ENCODE data around the gene CUL1.
"Not testable (repeated sequence)": the region's sequence is repeated elsewhere in the genome, so short reads cannot be mapped to it uniquely, and the experiment has no call there.

The CUL1 gene

GRCh38 chr7:148697256-148698006, 1.3 kb upstream of the CUL1 start:
- DNase-seq = peak; percentile 34

GRCh38 chr7:148698007-148698396, 701 bp upstream of the CUL1 start:
- peak; percentile 34 for DNase-seq

GRCh38 chr7:148699024-148699781, 500 bp downstream of the CUL1 start:
- peak; percentile 22 for DNase-seq

DNA sequence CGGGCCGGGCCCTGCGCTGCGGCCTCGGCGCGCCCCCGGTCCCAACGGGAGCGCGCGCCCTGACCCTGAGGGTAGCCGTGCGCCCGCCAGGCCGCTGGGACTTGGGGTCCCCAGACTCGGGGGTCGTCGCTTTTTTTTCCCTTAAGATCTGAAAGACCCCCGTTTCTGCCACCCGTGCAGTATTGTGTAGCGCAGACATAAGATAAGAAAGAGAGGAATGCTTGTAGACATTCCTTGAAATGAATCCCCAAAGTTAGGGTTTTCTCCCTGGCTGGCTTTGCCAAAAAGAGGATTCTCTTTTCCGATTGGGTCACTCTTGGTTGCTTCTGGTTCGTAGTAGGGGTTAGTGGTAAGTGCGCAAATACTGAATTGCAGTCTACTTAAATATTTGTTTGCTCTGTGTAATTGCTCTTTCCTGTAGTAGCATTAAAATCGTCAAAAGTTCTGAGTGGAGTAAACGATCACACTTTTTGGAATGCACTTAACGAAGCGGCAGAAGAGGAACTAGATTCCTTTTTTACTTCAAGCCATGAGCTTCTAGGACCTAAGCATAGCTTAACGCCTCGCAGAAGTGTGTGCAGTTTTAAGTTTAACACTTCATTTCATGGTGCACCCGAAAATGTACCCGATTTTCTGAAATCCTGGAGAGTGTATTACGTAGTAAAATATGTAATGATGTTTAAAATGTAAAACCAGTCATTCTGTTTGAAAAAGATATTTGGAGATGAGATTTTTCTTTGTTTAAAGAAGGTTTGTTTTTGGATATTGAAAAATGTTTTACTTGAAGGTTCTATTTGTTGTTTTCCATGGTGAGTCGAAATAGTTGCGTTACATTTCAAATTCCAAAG, 1.3 kb downstream of the CUL1 start:
- DNase-seq = peak; percentile 25

GRCh38 chr7:148700661-148701064, 2.0 kb downstream of the CUL1 start:
- no peak for DNase-seq

DNA sequence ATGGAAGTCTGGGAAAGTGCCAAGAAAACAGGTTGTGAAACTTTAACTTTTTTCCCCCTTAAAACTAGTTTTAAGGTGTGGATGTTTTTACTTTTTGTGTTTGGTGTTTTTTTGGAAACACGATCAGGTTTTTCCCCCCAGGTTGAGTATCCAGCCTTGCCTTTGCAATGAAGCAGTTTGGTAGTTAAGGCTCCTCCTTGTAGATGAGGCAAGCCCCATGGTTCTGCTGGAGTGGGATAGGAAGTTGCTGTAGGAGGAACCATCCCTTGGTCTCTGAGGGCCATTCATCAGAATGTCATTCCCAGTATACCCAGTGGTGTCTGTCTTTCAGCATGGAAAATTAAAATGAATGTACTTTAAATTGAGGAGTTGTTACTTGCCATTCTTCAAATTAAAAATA, 2.7 kb downstream of the CUL1 start:
- DNase-seq = no peak

- no peak for DNase-seq
Observed at GRCh38 chr7:148702876-148703670, 4.4 kb downstream of the CUL1 start.

GRCh38 chr7:148703671-148703962, 4.9 kb downstream of the CUL1 start:
- not testable (repeated sequence) for DNase-seq

DNA sequence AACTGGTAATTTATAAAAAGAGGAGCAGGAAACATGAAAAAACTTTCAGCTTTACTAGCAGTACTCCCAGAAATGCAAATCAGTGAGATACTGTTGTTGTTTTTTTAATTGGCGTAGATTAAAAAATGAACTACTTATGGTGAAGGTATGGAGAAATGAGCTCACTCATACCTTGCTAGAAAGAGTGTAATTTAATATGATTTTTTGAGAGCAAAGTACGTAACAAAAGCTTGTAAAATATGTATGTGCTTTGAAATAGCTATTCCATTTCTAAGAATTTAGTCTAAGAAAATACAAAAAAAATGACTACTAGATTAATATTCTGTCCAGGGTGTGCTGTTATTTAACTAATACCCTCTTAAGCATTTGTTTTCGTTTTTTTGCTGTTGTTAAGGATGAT, 5.5 kb downstream of the CUL1 start:
- no peak for DNase-seq

GRCh38 chr7:148704970-148705369, 6.3 kb downstream of the CUL1 start:
- DNase-seq = no peak

DNA sequence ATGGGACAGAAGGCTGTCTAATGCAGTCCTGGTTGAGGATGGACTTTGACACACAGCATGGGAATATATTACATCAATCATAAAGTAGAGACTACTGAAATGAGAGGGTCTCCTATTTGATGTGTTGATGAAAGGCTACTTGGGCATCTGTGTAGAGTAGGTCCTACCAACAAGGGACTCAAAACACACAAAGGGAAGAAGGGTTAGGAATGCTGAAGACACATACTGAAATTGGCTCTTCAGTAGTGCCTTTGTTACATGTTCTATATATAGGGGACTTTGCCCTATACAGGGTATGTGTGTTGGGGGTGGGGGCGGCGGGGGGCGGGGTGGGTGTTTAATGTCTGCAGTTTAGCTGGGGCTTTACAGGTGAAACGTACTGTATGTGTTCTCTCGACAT, 7.7 kb downstream of the CUL1 start:
- DNase-seq = no peak

DNA sequence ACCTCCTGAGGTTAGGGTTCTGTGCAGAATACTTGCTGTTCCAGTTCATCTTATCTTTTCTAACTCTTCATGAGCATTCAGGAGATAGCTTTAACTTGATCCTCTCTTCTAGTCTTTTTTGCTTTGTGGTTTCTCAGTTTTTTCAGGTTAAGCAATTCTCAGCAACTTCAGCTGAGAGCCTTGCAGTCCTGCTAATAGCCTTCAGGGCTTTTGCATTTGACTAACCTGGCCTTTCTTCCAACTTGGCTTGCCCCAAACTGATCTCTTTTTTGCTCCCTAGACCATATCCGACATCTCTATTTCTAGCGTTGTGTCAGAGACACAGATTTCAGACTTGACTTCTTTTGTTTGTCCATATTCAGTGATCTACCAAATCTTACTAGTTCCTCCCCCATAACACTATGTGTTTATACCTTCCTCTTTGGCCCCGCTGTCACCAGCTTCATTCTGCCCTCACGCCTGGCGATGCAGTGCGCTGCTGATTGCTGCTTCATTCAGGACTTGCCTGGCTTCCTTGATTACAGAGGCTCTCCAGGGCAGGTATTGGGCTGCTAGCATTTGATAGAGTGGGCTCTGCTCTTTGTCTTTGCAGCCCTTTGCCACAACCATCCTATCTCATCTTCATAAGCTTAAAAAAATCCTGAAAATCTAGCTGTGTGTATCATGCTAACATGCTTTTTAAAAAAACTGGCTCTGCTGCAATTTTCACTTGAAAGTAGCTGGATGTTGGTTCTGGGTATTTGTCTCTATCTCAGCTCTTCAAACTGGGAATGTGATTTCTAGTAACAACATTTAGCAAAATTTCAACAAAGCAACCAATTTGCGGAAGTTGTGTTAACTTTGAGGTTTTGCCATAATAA, 9.6 kb downstream of the CUL1 start:
- no peak for DNase-seq

DNA sequence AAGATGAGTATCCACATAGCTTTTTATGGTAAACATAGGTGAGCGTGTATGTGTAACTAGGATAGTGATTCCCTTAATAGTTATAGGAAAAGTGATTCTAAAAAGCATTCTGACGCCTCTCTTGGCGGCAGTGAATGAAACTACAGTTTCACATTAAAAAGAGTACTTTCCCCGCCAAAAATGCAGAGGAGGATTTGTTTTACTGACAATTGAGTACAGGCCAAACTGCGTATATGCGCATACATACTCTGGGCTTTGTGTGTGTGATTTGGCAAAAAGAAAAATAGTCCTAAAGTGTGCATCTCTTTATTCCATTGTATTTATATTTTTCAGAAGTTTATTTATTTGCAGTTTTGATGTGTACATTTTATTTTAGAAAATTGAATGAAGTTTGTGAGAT, 10.3 kb downstream of the CUL1 start:
- DNase-seq = no peak

DNA sequence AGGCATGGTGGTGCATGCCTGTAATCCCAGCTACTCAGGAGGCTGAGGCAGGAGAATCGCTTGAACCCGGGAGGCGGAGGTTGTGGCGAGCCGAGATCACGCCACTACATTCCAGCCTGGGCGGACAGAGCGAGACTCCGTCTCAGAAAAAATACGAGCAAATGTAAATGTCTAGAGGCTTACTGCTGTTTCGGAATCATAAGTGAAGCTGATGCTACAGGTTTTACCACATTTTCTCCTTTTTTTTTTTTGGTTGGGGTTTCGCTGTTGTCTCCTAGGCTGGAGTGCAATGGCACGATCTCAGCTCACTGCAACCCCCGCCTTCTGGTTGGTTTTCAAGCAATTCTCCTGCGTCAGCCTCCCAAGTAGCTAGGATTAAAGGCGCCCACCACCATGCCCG, 11.7 kb downstream of the CUL1 start:
- not testable (repeated sequence) for DNase-seq

DNA sequence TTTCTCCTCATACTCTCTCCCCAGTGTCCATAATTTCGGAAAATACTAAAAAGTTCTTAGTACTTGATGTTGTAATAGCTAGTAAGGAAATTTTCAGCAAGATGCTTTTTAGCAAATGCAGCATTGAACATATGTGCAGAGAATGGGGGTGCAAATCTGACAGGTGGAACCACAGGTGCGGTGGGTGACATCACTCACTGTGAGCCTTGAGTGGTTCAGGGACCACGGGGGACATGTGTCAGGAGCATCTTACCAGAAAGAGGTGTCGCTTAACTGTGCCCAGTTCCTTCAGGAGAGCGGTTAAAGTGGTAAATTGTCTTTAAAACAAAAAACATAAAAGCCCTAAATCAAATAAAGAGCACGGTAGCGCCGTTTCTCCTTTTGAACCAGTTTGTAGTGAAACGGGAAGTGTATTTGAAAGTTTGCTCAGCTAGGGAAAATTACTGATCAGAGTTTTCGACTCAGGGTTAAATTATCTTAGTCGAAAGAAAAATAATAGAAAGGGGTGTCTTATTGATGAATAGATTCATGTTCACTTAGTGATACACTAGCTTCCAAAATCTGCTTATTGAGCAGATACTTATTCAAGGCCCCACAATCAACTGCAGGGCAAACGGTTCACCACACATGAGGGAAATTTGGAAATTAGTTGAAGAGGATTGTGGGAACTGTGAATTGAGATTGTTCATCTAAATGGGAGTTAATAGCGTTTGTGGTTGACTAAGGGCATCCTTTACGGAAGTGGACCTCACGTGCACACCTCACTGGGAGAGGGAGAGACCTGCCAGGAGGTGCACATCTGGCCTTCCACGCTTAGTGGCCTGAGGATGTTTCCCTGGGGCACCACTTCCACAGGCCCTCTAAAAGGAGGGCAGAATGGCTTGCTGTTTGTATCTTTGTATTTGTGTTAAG, 12.7 kb downstream of the CUL1 start:
- no peak for DNase-seq

DNA sequence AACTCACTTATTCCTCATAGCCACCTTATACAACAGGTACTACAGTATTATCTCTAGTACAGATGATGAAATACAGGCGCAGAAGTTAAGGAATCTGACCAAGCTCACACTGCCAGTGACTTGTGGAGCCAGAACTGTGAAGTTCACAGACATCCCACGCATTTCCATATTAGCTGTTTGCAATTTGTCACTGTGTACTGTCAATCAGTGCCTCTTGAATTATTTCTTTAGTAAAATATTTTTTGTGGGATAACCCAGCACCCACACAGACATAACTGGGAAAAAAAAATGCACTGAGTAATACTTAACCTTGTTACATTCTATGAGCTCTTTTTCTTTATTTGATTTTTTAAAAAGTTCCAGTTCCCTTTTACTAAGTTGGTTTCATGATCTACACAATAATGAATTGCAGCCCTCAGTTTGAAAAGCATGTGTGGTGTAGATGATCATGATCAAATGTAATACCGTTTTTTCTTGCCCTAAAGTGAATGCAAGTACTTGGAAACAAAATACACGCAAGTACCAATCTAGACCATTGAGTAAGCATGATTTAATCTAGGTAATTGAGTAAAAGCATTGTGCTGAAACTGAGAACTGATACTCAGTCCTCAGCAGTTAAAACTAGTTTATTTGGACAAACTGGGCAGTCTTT, 14.1 kb downstream of the CUL1 start:
- no peak for DNase-seq

- DNase-seq = no peak
Observed at GRCh38 chr7:148714498-148714897, 15.8 kb downstream of the CUL1 start.

- DNase-seq = no peak
Observed at GRCh38 chr7:148715027-148715426, 16.3 kb downstream of the CUL1 start.

DNA sequence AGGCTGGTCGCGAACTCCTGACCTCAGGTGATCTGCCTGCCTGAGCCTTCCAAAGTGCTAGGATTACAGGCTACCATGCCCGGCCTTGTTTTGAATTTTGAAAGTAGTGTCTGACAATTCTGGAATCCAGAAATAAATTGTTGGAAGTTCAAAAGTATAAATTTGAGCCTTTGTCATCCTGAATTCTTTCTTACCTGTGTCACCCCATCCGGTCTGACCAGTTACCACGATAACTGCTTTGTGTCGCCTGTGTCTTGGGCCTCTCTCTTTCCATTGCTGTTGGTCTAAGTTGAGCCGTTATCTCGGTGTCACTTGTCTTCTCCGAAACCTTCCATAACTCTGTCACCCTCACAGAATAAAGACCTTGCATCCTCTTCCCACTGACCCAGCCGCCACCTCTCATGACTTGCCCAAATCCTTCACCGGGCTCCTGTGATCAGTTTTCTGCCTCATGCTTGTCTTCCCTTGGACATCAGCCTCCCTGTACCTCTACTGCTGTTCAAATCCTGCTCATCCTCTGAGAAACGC, 18.6 kb downstream of the CUL1 start:
- no peak for DNase-seq

GRCh38 chr7:148718431-148718830, 19.7 kb downstream of the CUL1 start:
- DNase-seq = no peak

Data from NCI-H1105 treated with DMSO at 0.1 percent for 48 hours (cell line).